ENCODE results near the gene POPDC3. TPM values are rescaled to one million over a fixed set of nuclear protein-coding genes. Genes with fewer than 3 reads are reported as not detected.

Gene POPDC3
- total and polyA plus RNA-seq, 2 of the 4 experiments (the other 2 are of a cell fraction) = 22.7 to 25.8 TPM

- Histone ChIP-seq H3K9ac (ENCODE audit: low read depth, low read length) (no peak overlapping the region), H3K4me3 (ENCODE audit: insufficient read depth, low read depth, low read length) (no peak overlapping the region), H3K27me3 (ENCODE audit: control insufficient read depth, insufficient read depth, low read length) (no peaks in the 10 kb centered on the region), H3K14ac (replicated peaks; ENCODE audit: low read depth, low read length) (no peak overlapping the region), H4K8ac (ENCODE audit: low read depth in 2 of 2, low read length in 2 of 2) (no peak overlapping the region), H4K20me1 (ENCODE audit: insufficient read depth, low read length) (no peaks in the 10 kb centered on the region), H2AK5ac (ENCODE audit: low read depth, low read length) (no peak overlapping the region), H3K4me1 (ENCODE audit: control insufficient read depth, insufficient read depth, low read length) (peaks cover 3% of the 10 kb centered on the region), H3K36me3 (ENCODE audit: control insufficient read depth, insufficient read depth, low read length) (no peaks in the 10 kb centered on the region), H3K79me1 (ENCODE audit: low read depth in 1 of 2, low read length in 2 of 2) (no peaks in the 10 kb centered on the region), H2AK9ac (replicated peaks; ENCODE audit: low read depth, low read length, poor library complexity) (no peak overlapping the region), H3K4ac (ENCODE audit: low read depth, low read length) (no peak overlapping the region), H3K23ac (ENCODE audit: low read depth, low read length) (no peak overlapping the region), H2BK20ac (ENCODE audit: low read depth, low read length) (no peak overlapping the region), H4K91ac (ENCODE audit: insufficient read depth, low read depth, low read length) (no peak overlapping the region), H3K27ac (ENCODE audit: insufficient read depth, low read length) (no peak overlapping the region), H3K9me3 (ENCODE audit: control insufficient read depth, insufficient read depth, low read length) (0 out of 2 replicates have a peak, but pooled peaks cover 2% of the 10 kb centered on the region), H2AFZ (replicated peaks; ENCODE audit: low read length, poor library complexity) (no peak overlapping the region), H3K18ac (ENCODE audit: low read depth, low read length) (0 out of 2 replicates have a peak overlapping the region, but pooled peaks have one; percentile 26), H2BK15ac (ENCODE audit: low read depth, low read length) (no peak overlapping the region), H3K9me1 (ENCODE audit: insufficient read depth, low read length) (no peaks in the 10 kb centered on the region), H2BK120ac (ENCODE audit: low read depth, low read length) (no peak overlapping the region), H3K4me2 (ENCODE audit: low read depth, low read length) (no peak overlapping the region), H4K5ac (ENCODE audit: low read depth, low read length) (no peak overlapping the region), H2BK5ac (ENCODE audit: low read depth, low read length, poor library complexity, severe bottlenecking) (no peak overlapping the region), H3K56ac (ENCODE audit: extremely low read depth, insufficient read depth, low read length) (no peak overlapping the region)
- no peak for DNase-seq
- WGBS, 2 experiments (ENCODE audit: extremely low coverage in 2 of 2, insufficient read length in 1 of 2) = 90% methylated on average over 2 of the region's 3 CpGs; no CpG with 5 or more reads in 1 of the 2 experiments
- intact Hi-C loops (cut with micrococcal nuclease) = no loop called here
- no peak for ATAC-seq (ENCODE audit: low read depth)
- no TSS peak for BruUV-seq (replicated peaks)
- dilution Hi-C loops (cut with HindIII; ENCODE audit: low sequenced_read_pairs, unreplicated experiment) = no loop called here
- POLR2A ChIA-PET (ENCODE audit: unreplicated experiment) = no interaction called here
- in situ Hi-C loops (cut with MboI; ENCODE audit: low sequenced_read_pairs) = no loop called here
- TF ChIP-seq RAD21 (IDR thresholded peaks at IDR 0.05; ENCODE audit: low read length) = no peak
- TF ChIP-seq CEBPB (IDR thresholded peaks at IDR 0.05; ENCODE audit: low read depth, low read length) = no peak
- TF ChIP-seq RCOR1 (IDR thresholded peaks at IDR 0.05; ENCODE audit: insufficient replicate concordance, low read length) = no peak
- TF ChIP-seq CHD1 (IDR thresholded peaks at IDR 0.05; ENCODE audit: low read depth, low read length) = no peak
- TF ChIP-seq USF2 (IDR thresholded peaks at IDR 0.05; ENCODE audit: low read depth, low read length) = no peak
- TF ChIP-seq POLR2A (IDR thresholded peaks at IDR 0.05; ENCODE audit: low read depth, low read length) = no peak
- no peak for TF ChIP-seq FOS (IDR thresholded peaks at IDR 0.05; ENCODE audit: low read depth, low read length)
- no peak for TF ChIP-seq SMC3 (IDR thresholded peaks at IDR 0.05; ENCODE audit: low read depth, low read length)
- no peak for TF ChIP-seq NFE2L2 (IDR thresholded peaks at IDR 0.05; ENCODE audit: low read depth, low read length)
- no peak for TF ChIP-seq BHLHE40 (IDR thresholded peaks at IDR 0.05; ENCODE audit: low read depth, low read length)
- TF ChIP-seq MAZ (IDR thresholded peaks at IDR 0.05; ENCODE audit: borderline replicate concordance, low read depth, low read length) = no peak
- no peak for TF ChIP-seq CTCF (conservative IDR thresholded peaks at IDR 0.05; ENCODE audit: low read depth, low read length)
- TF ChIP-seq MAFK (IDR thresholded peaks at IDR 0.05; ENCODE audit: low read depth, low read length) = no peak
- no peak for TF ChIP-seq ELK1 (IDR thresholded peaks at IDR 0.05; ENCODE audit: borderline replicate concordance, low read depth, low read length)
- no peak for TF ChIP-seq MXI1 (IDR thresholded peaks at IDR 0.05; ENCODE audit: borderline replicate concordance, low read depth, low read length)
- CTCF ChIA-PET = interaction anchor here (1.0 kb wide), 1 partner anchor 9 kb away, joined by 4 read pairs; no protein-coding TSS in a partner anchor
Observed at GRCh38 chr6:105194591-105194990, 14.8 kb upstream of the POPDC3 start.

Data from IMR-90 (cell line).